Cardiac fibroblast (primary cell): ENCODE data around the gene DOCK6.

Experiments used
- DNase-seq, 2 donors: peaks; one replicate each; pipeline versions ENCODE4 v3.0.0 to v3.0.0-alpha.2; 2010; ENCODE audit warnings: low read depth in 2 of 2
- H3K4me3 ChIP-seq, 2 donors: replicated peaks in 1 of 2; 1 replicate in 1 of 2; 2 replicates in 1 of 2; pipeline ENCODE4 v1.5.1; 2011; ENCODE audit warnings: low read depth in 2 of 2, low read length in 2 of 2, mild to moderate bottlenecking in 2 of 2, moderate library complexity in 1 of 2
- CTCF ChIP-seq: IDR thresholded peaks from one replicate; pipeline ENCODE4 v1.5.1; 2011; ENCODE audit warnings: low read depth, mild to moderate bottlenecking, low read length, inconsistent platforms

DOCK6 gene

GRCh38 chr19:11267316-11268085, 5.2 kb upstream of the DOCK6 start:
- H3K4me3 ChIP-seq = no peak overlapping the region
- DNase-seq = no peak
- TF ChIP-seq CTCF = no peak

GRCh38 chr19:11265785-11266236, 3.5 kb upstream of the DOCK6 start:
- peak in 1 of 2 donors; percentile 44 for DNase-seq
- no peak for TF ChIP-seq CTCF
- H3K4me3 ChIP-seq = no peak overlapping the region

- H3K4me3 ChIP-seq = no peak overlapping the region
- DNase-seq = no peak
- TF ChIP-seq CTCF = no peak
These were observed 3.0 kb upstream of the DOCK6 start for GRCh38 chr19:11265177-11265784.

GRCh38 chr19:11264452-11265176, 2.3 kb upstream of the DOCK6 start:
- TF ChIP-seq CTCF = no peak
- peak in 1 of 2 donors; percentile 36 for DNase-seq
- H3K4me3 ChIP-seq = no peak overlapping the region

GRCh38 chr19:11263726-11264125, 1.4 kb upstream of the DOCK6 start:
- no peak for DNase-seq
- no peak for TF ChIP-seq CTCF
- H3K4me3 ChIP-seq = no peak overlapping the region

- no peak for TF ChIP-seq CTCF
- no peak for DNase-seq
- peak overlapping the region; percentile 78 to 82 for H3K4me3 ChIP-seq
These were observed 823 bp downstream of the DOCK6 start for GRCh38 chr19:11261431-11261970.
